ACHN (cell line): ENCODE measurements around the gene APOH.
"Not testable (repeated sequence)": the region's sequence is repeated elsewhere in the genome, so short reads cannot be mapped to it uniquely, and the experiment has no call there.

ENCODE experiments used
- DNase-seq: peaks from one replicate; pipeline ENCODE4 v3.0.0-alpha.2; 2015
- in situ Hi-C: cut with HindIII; loops from 2 replicates; pipeline ENCODE4 v1.10.0; 2017; ENCODE audit warnings: low sequenced_read_pairs, low pct_ligation_motif_present, low pct_unique_long_range_greater_than_20kb

Gene APOH, protein sequence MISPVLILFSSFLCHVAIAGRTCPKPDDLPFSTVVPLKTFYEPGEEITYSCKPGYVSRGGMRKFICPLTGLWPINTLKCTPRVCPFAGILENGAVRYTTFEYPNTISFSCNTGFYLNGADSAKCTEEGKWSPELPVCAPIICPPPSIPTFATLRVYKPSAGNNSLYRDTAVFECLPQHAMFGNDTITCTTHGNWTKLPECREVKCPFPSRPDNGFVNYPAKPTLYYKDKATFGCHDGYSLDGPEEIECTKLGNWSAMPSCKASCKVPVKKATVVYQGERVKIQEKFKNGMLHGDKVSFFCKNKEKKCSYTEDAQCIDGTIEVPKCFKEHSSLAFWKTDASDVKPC

GRCh38 chr17:66228887-66229782 lies at the start of gene APOH:
Gene APOH (minus strand): TSS chr17:66229415. CDS start chr17:66229379, 36 bp downstream.
- in situ Hi-C loops = no loop called here
- peak; percentile 52 for DNase-seq

DNA sequence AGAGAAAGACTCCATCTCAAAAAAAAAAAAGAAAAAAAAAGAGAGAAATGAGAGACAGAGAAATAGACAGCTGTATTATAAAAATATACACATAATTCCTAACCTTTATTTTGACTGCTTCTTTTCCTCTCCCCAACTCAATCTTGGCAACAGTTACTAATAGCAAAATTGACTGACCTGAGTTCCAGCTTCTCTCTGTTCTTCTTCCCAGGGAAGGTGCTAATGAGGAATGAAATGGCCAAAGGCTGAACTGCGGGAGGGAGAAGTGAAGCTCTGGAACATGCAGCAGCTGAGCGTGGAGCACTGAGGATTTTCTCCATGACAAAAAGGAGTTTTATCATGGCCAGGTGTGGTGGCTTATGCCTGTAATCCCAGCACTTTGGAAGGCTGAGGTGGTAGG lies 48.0 kb upstream of the APOH start:
- in situ Hi-C loops = no loop called here
- no peak for DNase-seq

- peak; percentile 15 for DNase-seq
- in situ Hi-C loops = no loop called here
Observed at GRCh38 chr17:66276328-66276937, 47.2 kb upstream of the APOH start.

GRCh38 chr17:66275651-66276050 lies 46.4 kb upstream of the APOH start:
- in situ Hi-C loops = no loop called here
- peak; percentile 99 for DNase-seq

DNA sequence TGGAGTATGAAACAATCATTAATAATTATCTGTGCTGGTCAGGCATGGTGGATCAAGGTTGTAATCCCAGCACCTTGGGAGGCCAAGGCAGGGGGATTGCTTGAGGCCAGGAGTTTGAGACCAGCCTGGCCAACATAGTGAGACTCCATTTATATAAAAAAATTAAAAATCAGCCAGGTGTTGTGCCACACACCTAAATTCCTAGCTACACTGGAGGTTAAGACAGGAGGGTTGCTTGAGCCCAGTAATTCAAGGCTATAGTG lies 44.3 kb upstream of the APOH start:
- in situ Hi-C loops = no loop called here
- no peak for DNase-seq

DNA sequence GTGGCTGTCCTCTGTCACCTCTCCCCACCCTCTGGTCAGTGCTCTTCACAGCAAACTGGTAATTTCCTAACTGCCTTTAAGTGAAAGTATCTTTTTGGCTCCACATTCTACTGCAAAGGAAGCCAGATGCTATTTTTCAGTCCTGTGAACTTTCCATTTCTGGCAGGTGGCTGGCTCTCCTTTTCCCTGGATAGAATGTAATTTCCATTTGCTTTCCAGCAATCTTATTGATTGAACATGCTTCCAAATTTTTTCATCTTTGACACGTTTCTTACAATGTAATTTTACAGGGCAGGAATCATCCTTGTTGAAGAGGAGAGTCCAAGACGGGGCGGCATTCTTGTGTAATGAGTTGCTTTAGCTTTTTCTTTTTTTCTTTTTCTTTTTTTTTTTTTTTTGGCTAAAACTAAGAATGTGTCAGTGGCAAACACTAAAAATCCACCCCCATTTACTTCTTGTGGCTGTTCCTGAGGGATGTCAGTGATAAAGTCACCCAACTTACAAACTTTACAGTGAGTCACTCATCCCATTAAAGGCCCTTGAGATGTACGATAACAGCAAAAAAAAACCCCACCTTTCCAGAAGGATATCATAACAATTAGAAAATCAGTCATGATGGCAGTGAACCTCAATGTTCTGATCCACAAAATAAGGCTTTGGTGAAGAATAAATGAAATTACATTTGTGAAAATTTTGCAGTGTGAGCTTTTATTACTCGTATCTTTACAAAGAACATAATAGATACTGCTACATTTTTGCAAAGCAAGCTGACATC lies 43.8 kb upstream of the APOH start:
- in situ Hi-C loops = no loop called here
- DNase-seq = peak; percentile 85

DNA sequence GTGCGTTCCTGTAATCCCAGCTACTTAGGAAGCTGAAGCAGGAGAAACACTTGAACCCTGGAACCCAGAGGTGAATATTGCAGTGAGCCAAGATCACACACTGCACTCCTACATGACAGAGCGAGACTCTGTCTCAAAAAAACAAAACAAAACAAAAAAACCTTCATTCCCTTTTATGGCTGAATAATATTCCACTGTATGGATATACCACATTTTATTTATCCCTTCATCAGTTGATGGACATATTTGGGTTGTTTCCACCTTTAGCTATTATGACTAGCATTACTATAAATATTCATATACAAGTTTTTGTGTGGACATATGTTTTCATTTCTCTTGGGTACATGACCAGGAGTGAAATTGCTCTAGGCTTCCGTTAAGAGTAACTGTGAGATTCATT lies 42.3 kb upstream of the APOH start:
- no peak for DNase-seq
- in situ Hi-C loops = no loop called here

DNA sequence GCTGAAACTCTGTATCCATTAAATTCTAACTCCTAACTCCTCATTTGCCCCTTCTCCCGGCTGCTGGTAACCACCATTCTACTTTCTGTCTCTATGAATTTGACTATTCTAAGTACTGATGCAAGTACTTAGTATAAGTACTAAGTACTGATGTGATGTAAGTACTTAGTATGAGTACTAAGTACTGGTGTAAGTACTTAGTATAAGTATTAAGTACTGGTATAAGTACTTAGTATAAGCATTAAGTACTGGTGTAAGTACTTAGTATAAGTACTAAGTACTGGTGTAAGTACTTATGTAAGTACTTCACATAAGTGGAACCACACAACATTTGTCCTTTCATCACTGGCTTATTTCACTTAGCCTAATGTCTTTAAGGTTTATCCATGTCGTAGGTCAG lies 40.9 kb upstream of the APOH start:
- in situ Hi-C loops = no loop called here
- no peak for DNase-seq

DNA sequence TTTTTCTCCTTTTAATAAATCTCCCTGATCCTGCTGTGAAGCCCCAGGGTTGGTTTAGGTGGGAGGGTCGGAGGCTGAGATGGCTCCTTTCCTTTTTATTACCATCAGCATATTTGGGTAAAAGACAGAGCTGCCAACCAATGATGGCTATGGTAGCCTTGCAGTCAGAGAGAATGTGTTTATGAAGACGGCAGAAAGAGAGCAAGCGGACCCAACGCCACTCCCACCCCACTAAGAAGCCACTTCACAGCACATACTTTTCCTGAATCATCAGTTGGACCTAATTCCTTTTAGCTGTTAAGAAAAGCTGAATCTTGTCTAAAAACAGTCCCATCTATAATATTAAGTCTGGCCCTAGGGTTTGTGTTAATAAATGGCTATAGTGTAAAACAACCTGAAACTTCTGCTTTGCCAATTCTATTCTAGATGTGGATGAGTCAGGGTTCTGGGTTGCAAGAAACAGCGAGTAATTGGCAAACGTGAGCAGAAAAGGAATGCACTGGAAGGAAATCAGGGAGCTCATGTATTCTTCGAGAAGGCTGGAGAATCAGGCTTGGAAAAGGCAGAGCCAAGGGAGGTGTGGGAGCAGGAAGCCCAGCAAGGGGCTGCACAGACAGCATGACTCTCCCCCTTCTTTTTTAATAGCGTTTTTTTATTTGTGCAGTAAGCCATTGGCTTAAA lies 39.2 kb upstream of the APOH start:
- in situ Hi-C loops = no loop called here
- peak; percentile 72 for DNase-seq

GRCh38 chr17:66264696-66265095 lies 35.5 kb upstream of the APOH start:
- in situ Hi-C loops = no loop called here
- no peak for DNase-seq

- in situ Hi-C loops = no loop called here
- no peak for DNase-seq
Observed at GRCh38 chr17:66262767-66263166, 33.6 kb upstream of the APOH start.

GRCh38 chr17:66260688-66261087 lies 31.5 kb upstream of the APOH start:
- in situ Hi-C loops = no loop called here
- no peak for DNase-seq

DNA sequence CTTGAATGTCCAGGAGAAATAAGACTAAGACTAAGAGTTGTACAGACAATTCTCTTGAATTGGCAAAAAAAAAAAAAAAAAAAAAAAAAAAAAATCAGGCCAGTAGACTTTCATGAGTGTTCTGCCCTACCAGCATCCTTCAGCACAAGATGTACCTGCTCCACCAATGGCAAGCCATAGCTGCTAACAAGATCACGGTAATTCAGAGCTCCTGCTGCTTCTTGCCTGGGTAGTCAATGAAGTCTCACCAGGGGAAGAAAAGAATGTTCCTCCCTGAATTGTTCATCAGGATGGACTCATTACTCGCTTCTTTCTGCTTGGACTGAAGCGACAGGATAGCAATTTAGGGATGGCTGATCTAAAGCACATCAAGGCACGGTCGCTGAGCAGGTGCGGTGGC lies 31.1 kb upstream of the APOH start:
- DNase-seq = no peak
- in situ Hi-C loops = no loop called here

DNA sequence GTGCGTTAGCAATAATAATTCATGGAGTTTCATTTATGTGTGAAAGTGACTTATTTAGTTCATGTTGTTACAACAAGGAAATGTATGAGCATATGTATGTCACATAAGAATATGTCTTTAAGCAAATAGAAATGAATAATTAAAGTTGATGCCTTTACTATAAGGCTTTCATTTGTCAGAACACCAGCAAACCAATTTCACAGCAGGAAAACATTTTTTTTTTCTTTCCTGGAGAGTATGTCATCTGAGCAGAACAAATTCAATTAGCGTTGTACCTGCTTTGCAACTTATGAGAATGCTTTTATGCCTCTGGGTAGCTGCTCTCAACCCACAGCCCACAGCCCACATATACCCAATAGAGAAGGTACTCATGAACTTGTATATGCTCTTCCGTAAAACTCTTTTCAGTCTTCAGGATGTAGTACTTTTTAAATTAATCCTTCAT lies 26.3 kb upstream of the APOH start:
- in situ Hi-C loops = no loop called here
- no peak for DNase-seq

- in situ Hi-C loops = no loop called here
Observed at GRCh38 chr17:66255112-66255511, 25.9 kb upstream of the APOH start.

DNA sequence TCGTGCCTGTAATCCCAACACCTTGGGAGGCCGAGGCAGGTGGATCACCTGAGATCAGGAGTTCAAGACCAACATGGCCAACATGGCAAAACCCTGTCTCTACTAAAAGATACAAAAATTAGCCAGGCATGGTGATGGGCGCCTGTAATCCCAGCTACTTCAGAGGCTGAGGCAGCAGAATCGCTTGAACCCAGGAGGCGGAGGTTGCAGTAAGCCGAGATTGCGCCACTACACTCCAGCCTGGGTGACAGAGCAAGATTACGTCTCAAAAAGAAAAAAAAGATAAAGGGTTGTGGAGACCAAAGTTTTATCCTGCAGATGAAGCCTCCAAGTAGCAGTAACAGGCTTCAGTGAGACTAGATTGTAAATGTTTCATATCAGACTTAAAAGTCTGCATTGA lies 24.2 kb upstream of the APOH start:
- in situ Hi-C loops, DNase-seq: not testable (repeated sequence)

More at GRCh38 chr17:66255112-66255511, 25.9 kb upstream of the APOH start:
- peak; percentile 86 for DNase-seq

DNA sequence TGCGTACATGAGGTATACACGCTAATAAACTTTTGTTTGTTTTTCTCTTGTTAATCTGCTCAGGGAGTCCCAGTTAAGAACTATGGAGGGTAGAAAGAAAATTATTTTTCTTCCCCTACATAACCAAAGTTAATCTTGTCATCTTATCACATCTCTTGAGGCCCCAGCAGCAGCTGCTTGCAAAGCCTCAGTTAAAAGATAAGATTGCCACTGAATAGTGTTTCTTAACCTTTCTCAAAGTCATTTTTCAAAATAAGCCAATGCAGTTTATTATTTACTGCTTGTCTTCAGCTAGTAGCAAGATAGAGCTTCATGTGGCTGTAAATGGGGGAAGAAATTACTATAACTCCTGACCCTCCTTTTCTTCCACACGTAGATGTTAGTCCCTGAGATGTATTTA lies 21.5 kb upstream of the APOH start:
- in situ Hi-C loops = no loop called here
- DNase-seq = no peak

DNA sequence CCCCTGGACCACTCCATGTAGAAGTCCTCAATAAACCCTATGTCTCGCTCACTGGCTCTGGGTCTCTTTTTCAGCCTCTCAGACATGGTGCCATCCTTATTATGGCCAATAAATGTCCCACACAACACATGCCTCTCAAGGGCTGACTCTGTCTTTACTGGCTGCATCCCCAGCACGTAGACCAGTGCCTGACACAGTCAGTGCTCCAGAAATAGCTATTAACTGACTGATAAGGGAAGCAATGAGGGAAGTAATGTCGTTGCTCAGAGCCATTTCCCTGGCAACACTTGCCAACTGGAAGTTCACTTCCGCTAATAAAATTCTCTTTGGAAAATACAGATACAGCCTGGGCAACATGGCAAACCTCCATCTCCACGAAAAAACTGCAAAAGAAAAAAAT lies 19.1 kb upstream of the APOH start:
- in situ Hi-C loops = no loop called here

More for the DNA sequence above, 19.1 kb upstream of the APOH start:
- DNase-seq = no peak
